ENCODE data around the gene FAM3C. TPM values are rescaled to one million over a fixed set of nuclear protein-coding genes. Genes with fewer than 3 reads are reported as not detected.
A peak's percentile ranks its signal among the peaks of the same experiment; 100 is the strongest.

FAM3C gene
- total and polyA plus RNA-seq, 4 donors, result 26.3 to 62.2 (median 37.6) TPM

GRCh38 chr7:121385056-121385799 lies 10.9 kb downstream of the FAM3C start:
- Histone ChIP-seq H3K27ac (ENCODE audit: low read depth in 1 of 2, low read length in 1 of 2) (no peak overlapping the region), H3K36me3 (ENCODE audit: control insufficient read depth in 4 of 4, insufficient read depth in 4 of 4, low read length in 4 of 4) (peaks cover 0 to 6% (median 0%) of the 10 kb centered on the region in 4 donors), H3K4me1 (ENCODE audit: control insufficient read depth in 5 of 5, insufficient read depth in 5 of 5, low read length in 5 of 5) (peaks cover 3 to 20% (median 5%) of the 10 kb centered on the region in 5 donors), H3K9ac (ENCODE audit: insufficient read depth in 1 of 2, low read length in 2 of 2) (no peak overlapping the region), H3K9me3 (ENCODE audit: control insufficient read depth in 4 of 4, insufficient read depth in 3 of 4, low read length in 3 of 4) (no peaks in the 10 kb centered on the region), H3K27me3 (ENCODE audit: control insufficient read depth in 3 of 3, insufficient read depth in 3 of 3, low read length in 2 of 3) (no peaks in the 10 kb centered on the region), H3K4me3 (no peak overlapping the region)
- no peak for TF ChIP-seq CTCF (IDR thresholded peaks at IDR 0.05; ENCODE audit: control extremely low read depth, extremely low read depth)
- no peak for ATAC-seq (ENCODE audit: insufficient read depth, low FRiP score)
- 92 to 95% methylated on average over 4 of the region's 4 CpGs for WGBS, 2 donors
- no peak for DNase-seq

GRCh38 chr7:121384265-121384664 lies 11.8 kb downstream of the FAM3C start:
- H3K36me3 ChIP-seq (ENCODE audit: control insufficient read depth in 4 of 4, insufficient read depth in 4 of 4, low read length in 4 of 4), result peaks cover 0 to 6% (median 3%) of the 10 kb centered on the region in 4 donors
- ATAC-seq (ENCODE audit: insufficient read depth, low FRiP score) (no peak), DNase-seq (peak in 2 of 3 donors; percentile 42 to 62)
- H3K9me3 ChIP-seq (ENCODE audit: control insufficient read depth in 4 of 4, insufficient read depth in 3 of 4, low read length in 3 of 4), result no peaks in the 10 kb centered on the region
- H3K4me1 ChIP-seq (ENCODE audit: control insufficient read depth in 5 of 5, insufficient read depth in 5 of 5, low read length in 5 of 5), result peaks cover 3 to 20% (median 5%) of the 10 kb centered on the region in 5 donors
- WGBS, 2 donors, result 60 to 72% methylated on average over 2 of the region's 2 CpGs
- H3K9ac ChIP-seq (ENCODE audit: insufficient read depth in 1 of 2, low read length in 2 of 2), result no peak overlapping the region
- no peak overlapping the region for H3K4me3 ChIP-seq
- no peak overlapping the region for H3K27ac ChIP-seq (ENCODE audit: low read depth in 1 of 2, low read length in 1 of 2)
- no peak for TF ChIP-seq CTCF (IDR thresholded peaks at IDR 0.05; ENCODE audit: control extremely low read depth, extremely low read depth)
- H3K27me3 ChIP-seq (ENCODE audit: control insufficient read depth in 3 of 3, insufficient read depth in 3 of 3, low read length in 2 of 3), result no peaks in the 10 kb centered on the region

DNA sequence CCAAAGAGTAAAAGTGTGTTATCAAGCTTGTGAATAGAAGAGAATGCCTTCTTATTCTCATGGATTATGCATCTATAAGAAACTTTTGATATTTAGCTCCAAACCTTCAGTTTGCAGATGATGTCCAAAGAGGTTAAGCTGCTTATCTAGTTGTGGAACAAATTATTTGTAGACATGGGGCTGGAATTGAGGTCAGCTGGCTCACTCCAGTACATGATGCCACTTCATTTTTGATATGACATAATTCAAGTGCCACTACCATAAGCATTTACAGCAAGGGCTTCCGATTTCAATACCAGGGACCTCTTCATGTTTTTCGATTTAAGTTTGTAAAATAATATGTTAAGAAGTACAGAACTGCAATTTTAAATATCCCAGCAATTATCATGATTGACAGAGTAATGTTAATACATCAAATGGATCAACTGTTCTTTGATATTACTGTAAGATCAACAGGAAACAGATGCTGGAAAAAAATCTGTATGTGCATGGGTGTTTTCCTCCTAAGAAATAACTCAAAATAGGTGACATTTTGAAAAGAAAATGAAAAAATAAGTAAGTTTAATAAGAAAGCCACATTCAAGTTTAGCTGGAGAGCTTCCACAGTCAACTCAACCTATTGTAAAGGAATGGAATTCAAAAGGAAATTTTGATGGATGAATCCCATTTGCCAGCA lies 12.7 kb downstream of the FAM3C start:
- WGBS, 2 donors, result 39 to 40% methylated on average over 2 of the region's 2 CpGs
- TF ChIP-seq CTCF (IDR thresholded peaks at IDR 0.05; ENCODE audit: control extremely low read depth, extremely low read depth), result no peak
- DNase-seq (no peak), ATAC-seq (ENCODE audit: insufficient read depth, low FRiP score) (no peak)
- no peak overlapping the region for H3K4me3 ChIP-seq
- H3K27me3 ChIP-seq (ENCODE audit: control insufficient read depth in 3 of 3, insufficient read depth in 3 of 3, low read length in 2 of 3), result no peaks in the 10 kb centered on the region
- H3K4me1 ChIP-seq (ENCODE audit: control insufficient read depth in 5 of 5, insufficient read depth in 5 of 5, low read length in 5 of 5), result peaks cover 3 to 20% (median 5%) of the 10 kb centered on the region in 5 donors
- no peaks in the 10 kb centered on the region for H3K9me3 ChIP-seq (ENCODE audit: control insufficient read depth in 4 of 4, insufficient read depth in 3 of 4, low read length in 3 of 4)
- no peak overlapping the region for H3K9ac ChIP-seq (ENCODE audit: insufficient read depth in 1 of 2, low read length in 2 of 2)
- H3K27ac ChIP-seq (ENCODE audit: low read depth in 1 of 2, low read length in 1 of 2), result no peak overlapping the region
- H3K36me3 ChIP-seq (ENCODE audit: control insufficient read depth in 4 of 4, insufficient read depth in 4 of 4, low read length in 4 of 4), result peaks cover 0 to 6% (median 3%) of the 10 kb centered on the region in 4 donors

Data from lung (tissue), 12 donors.